Measurements from ENCODE around the gene SHC2.
"Not testable (repeated sequence)": the region's sequence is repeated elsewhere in the genome, so short reads cannot be mapped to it uniquely, and the experiment has no call there.

The SHC2 gene

GRCh38 chr19:422213-422916 lies 38.5 kb downstream of the SHC2 start:
- DNase-seq = no peak

GRCh38 chr19:419721-420515 lies 40.9 kb downstream of the SHC2 start:
- DNase-seq = no peak

- DNase-seq = no peak
These were observed 41.8 kb downstream of the SHC2 start for GRCh38 chr19:418761-419671.

GRCh38 chr19:416416-416815 lies 44.4 kb downstream of the SHC2 start:
- DNase-seq = no peak

GRCh38 chr19:415292-415691 lies 45.5 kb downstream of the SHC2 start:
- DNase-seq = no peak

- DNase-seq = no peak
These were observed 46.9 kb downstream of the SHC2 start for GRCh38 chr19:413756-414420.

- no peak for DNase-seq
These were observed 48.2 kb downstream of the SHC2 start for GRCh38 chr19:412356-413355.

- DNase-seq = no peak
These were observed 49.0 kb downstream of the SHC2 start for GRCh38 chr19:411723-412355.

GRCh38 chr19:411121-411722 lies 49.6 kb downstream of the SHC2 start:
- not testable (repeated sequence) for DNase-seq

GRCh38 chr19:410243-410781 lies 50.5 kb downstream of the SHC2 start:
- no peak for DNase-seq

- no peak for DNase-seq
These were observed 51.2 kb downstream of the SHC2 start for GRCh38 chr19:409516-410242.

GRCh38 chr19:408902-409515 lies 51.8 kb downstream of the SHC2 start, which contains the start of gene C2CD4C:
C2CD4C (minus strand) TSS chr19:409147; CDS start chr19:408361, 786 bp downstream.
- DNase-seq = no peak

GRCh38 chr19:408441-408901 lies 52.4 kb downstream of the SHC2 start:
- no peak for DNase-seq

GRCh38 chr19:407511-408440 lies 53.1 kb downstream of the SHC2 start:
- no peak for DNase-seq

- DNase-seq = no peak
These were observed 53.8 kb downstream of the SHC2 start for GRCh38 chr19:406971-407510.

- no peak for DNase-seq
These were observed 54.6 kb downstream of the SHC2 start for GRCh38 chr19:406135-406781.

Data from right forelimb (tissue), 1 donor.